Activated CD8-positive, alpha-beta memory T cell treated with anti-CD3 and anti-CD28 coated beads, Interleukin-2, amount 10 ng/mL, durations not matched to agents 7 days and 5 days (primary cell): ENCODE measurements around the gene OST4. TPM values are rescaled to one million over a fixed set of nuclear protein-coding genes. Genes with fewer than 3 reads are reported as not detected.

Source experiments
- ATAC-seq: fragments of 150-1000 bp; cut with Tn5 transposase; one replicate; pipeline ENCODE4 v1.10.0; 2021; ENCODE audit warnings: moderate library complexity
- CTCF ChIA-PET: fragments of 350-600 bp; sonication (Branson Sonifier 250); formaldehyde crosslinking; loops from one replicate; lab custom pipeline; 2021; ENCODE audit warnings: antibody characterized with exemption; lab: Charles Lee
- DNase-seq: peaks from one replicate; pipeline ENCODE4 v3.0.0-alpha.2; 2020
- H3K27ac Mint-ChIP-seq: one replicate; pipeline ENCODE4 v1.8.0; 2021; ENCODE audit warnings: mild to moderate bottlenecking, mixed read lengths
- H3K27me3 Mint-ChIP-seq: one replicate; pipeline ENCODE4 v1.8.0; 2021; ENCODE audit warnings: mixed read lengths
- H3K36me3 Mint-ChIP-seq: one replicate; pipeline ENCODE4 v1.8.0; 2021; ENCODE audit warnings: mild to moderate bottlenecking, mixed read lengths
- H3K4me1 Mint-ChIP-seq: one replicate; pipeline ENCODE4 v1.8.0; 2021; ENCODE audit warnings: mixed read lengths
- H3K4me3 Mint-ChIP-seq: one replicate; pipeline ENCODE4 v1.8.0; 2021; ENCODE audit warnings: mild to moderate bottlenecking, moderate library complexity, mixed read lengths
- H3K9me3 Mint-ChIP-seq: one replicate; pipeline ENCODE4 v1.8.0; 2022; ENCODE audit warnings: low read depth, mixed read lengths
- total RNA-seq, 2 experiments: library from RNA; stranded (reverse); gene quantifications; one replicate each; pipeline ENCODE4 v1.2.3, GENCODE V29; 2021

OST4 gene
- total RNA-seq, 2 experiments from 2014 or later: 248 to 318 TPM

DNA sequence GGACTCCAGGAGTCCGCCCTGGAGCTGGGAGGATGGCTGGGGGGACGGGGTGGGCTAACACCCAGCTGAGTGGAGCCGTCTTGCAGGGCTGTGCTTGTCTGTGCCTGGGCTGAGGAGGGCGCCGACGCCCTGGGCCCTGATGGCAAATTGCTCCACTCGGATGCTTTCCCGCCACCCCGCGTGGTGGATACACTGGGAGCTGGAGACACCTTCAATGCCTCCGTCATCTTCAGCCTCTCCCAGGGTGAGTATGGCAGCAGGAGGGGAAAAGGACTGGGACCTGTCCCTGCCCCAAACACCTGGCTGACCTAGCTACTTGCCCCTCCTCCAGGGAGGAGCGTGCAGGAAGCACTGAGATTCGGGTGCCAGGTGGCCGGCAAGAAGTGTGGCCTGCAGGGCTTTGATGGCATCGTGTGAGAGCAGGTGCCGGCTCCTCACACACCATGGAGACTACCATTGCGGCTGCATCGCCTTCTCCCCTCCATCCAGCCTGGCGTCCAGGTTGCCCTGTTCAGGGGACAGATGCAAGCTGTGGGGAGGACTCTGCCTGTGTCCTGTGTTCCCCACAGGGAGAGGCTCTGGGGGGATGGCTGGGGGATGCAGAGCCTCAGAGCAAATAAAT is 28.0 kb upstream of the OST4 start:
- CTCF ChIA-PET: interaction anchor here (0.6 to 7.8 kb wide), 16 partner anchors 9 to 271 kb away, joined by 3 to 74 read pairs (median 4); partner anchors contain the start of genes EIF2B4, KHK, SNX17 and TRIM54
- peaks cover 7% of the 10 kb centered on the region for H3K4me1 Mint-ChIP-seq
- no peak overlapping the region for H3K27ac Mint-ChIP-seq
- ATAC-seq (no peak), DNase-seq (no peak)
- no peak overlapping the region for H3K4me3 Mint-ChIP-seq
- no peaks in the 10 kb centered on the region for H3K27me3 Mint-ChIP-seq
- H3K9me3 Mint-ChIP-seq: no peaks in the 10 kb centered on the region
- H3K36me3 Mint-ChIP-seq: no peaks in the 10 kb centered on the region

DNA sequence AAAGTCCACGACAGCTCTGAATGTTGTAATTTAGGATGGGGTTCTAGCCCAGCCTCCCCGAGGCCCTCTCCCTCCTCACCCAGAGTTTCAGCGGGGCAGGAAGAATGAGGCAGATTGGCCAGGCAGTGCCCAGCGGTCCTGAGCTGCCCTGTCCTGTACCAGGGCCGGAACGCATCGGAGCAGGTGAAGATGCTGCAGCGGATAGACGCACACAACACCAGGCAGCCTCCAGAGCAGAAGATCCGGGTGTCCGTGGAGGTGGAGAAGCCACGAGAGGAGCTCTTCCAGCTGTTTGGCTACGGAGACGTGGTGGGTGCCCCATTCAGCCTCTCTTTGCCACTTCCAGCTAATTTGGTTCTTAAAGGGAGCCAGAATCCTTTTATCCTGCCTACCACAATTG is 25.9 kb upstream of the OST4 start:
- DNase-seq (no peak), ATAC-seq (no peak)
- no peaks in the 10 kb centered on the region for H3K27me3 Mint-ChIP-seq
- no peaks in the 10 kb centered on the region for H3K36me3 Mint-ChIP-seq
- CTCF ChIA-PET: interaction anchor here (1.2 to 7.8 kb wide), 7 partner anchors 10 to 208 kb away, joined by 4 to 74 read pairs (median 11); partner anchors contain the start of genes KHK and TRIM54
- H3K27ac Mint-ChIP-seq: no peak overlapping the region
- no peaks in the 10 kb centered on the region for H3K9me3 Mint-ChIP-seq
- H3K4me1 Mint-ChIP-seq: peaks cover 7% of the 10 kb centered on the region
- H3K4me3 Mint-ChIP-seq: no peak overlapping the region

DNA sequence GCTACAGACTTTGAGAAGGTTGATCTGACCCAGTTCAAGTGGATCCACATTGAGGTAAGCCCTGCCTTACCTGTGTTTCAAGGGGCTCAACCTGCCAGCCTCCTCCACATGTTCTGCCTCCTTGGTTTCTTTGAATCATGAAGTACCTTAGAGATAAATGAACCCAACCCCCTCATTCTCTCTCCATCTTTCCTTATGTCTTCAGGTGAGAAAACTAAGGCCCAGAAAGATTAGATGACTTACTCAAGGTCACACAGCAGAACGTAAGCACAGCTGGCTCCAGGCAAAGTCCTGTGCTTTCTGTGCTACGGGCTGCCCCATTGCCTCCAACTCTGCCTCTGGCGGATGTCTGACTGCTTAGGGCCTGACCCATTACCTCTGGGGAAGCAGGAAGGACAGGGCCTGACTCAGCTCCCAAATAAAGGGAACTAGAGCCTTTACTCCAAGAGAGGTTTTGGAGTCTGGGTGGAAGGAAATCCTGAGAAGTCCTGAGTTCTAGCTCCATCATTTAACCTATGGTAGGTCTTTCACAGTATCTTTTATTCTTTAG is 25.4 kb upstream of the OST4 start:
- H3K27me3 Mint-ChIP-seq: no peaks in the 10 kb centered on the region
- H3K36me3 Mint-ChIP-seq: no peaks in the 10 kb centered on the region
- CTCF ChIA-PET: interaction anchor here (1.1 to 7.8 kb wide), 9 partner anchors 8 to 208 kb away, joined by 3 to 74 read pairs (median 5); partner anchors contain the start of genes KHK and TRIM54
- peaks cover 7% of the 10 kb centered on the region for H3K4me1 Mint-ChIP-seq
- no peak overlapping the region for H3K27ac Mint-ChIP-seq
- H3K9me3 Mint-ChIP-seq: no peaks in the 10 kb centered on the region
- no peak for DNase-seq
- H3K4me3 Mint-ChIP-seq: no peak overlapping the region
- ATAC-seq: no peak

DNA sequence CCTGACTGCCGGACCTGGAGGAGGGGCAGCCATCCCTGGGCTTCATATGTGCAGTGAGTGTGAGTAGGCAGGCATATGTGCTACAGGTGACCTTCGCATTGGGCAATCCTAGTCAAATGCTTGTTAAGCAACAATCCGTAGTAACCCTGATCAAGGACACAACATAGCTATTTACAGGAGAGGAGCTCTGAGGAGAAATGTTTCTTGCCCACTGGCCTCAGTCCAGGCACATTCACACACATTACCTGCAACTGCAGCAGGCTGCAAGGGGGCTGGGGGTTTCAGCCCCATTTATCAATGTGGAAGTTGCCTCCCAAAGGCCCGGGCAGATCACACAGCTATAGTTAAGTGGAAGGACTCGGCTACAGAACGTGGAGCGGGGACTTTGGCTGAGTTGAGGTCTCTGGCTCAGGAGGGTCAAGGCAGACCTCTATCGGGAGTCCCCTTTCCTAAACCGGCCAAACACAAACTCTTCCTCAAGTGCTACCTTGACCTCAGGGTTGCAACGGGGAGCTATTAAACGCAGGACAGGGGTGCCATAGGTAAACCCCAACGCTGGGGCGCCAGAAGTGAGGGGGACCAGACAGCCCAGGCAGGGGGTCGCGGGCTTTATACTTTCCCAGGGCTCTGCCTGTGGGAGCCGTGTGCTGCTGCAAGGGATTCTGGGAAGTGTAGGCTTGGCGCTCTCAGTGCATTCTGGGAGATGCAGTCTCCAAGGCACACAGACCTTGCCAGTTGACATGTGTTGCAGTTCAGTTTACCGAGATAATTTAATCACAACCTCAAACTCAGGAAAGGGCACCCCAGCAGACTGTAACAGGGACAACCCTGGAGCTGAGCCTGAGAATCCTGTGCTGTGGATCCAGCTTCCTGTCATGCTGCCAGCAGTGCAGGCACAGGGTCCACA is 24.5 kb upstream of the OST4 start:
- ATAC-seq (peak; percentile 88), DNase-seq (peak; percentile 65)
- H3K27me3 Mint-ChIP-seq: no peaks in the 10 kb centered on the region
- no peaks in the 10 kb centered on the region for H3K36me3 Mint-ChIP-seq
- H3K4me1 Mint-ChIP-seq: peaks cover 7% of the 10 kb centered on the region
- no peaks in the 10 kb centered on the region for H3K9me3 Mint-ChIP-seq
- CTCF ChIA-PET: interaction anchor here (1.0 to 7.8 kb wide), 11 partner anchors 9 to 209 kb away, joined by 3 to 74 read pairs (median 4); partner anchors contain the start of genes KHK and TRIM54
- H3K27ac Mint-ChIP-seq: no peak overlapping the region
- H3K4me3 Mint-ChIP-seq: no peak overlapping the region

DNA sequence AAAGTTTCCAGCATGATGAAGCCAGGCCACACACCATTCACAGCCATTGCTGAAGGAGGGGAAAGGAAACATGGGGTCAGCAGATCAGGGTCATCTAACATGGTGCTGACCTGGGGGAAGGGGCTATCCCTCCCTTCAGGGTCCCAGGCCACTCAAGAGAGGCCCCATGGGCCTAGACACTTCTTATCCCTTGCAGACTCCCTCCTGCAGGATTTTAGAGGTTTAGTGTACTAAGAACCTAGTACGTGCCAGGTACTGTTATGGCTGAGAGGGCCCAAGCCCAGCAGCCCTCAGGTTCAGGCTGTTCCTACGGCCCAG is 23.9 kb upstream of the OST4 start:
- no peaks in the 10 kb centered on the region for H3K9me3 Mint-ChIP-seq
- peaks cover 7% of the 10 kb centered on the region for H3K4me1 Mint-ChIP-seq
- ATAC-seq (no peak), DNase-seq (no peak)
- no peaks in the 10 kb centered on the region for H3K36me3 Mint-ChIP-seq
- CTCF ChIA-PET: interaction anchor here (1.0 to 7.8 kb wide), 6 partner anchors 8 to 208 kb away, joined by 3 to 74 read pairs (median 11); partner anchors contain the start of genes KHK and TRIM54
- H3K27me3 Mint-ChIP-seq: no peaks in the 10 kb centered on the region
- no peak overlapping the region for H3K27ac Mint-ChIP-seq
- H3K4me3 Mint-ChIP-seq: no peak overlapping the region

DNA sequence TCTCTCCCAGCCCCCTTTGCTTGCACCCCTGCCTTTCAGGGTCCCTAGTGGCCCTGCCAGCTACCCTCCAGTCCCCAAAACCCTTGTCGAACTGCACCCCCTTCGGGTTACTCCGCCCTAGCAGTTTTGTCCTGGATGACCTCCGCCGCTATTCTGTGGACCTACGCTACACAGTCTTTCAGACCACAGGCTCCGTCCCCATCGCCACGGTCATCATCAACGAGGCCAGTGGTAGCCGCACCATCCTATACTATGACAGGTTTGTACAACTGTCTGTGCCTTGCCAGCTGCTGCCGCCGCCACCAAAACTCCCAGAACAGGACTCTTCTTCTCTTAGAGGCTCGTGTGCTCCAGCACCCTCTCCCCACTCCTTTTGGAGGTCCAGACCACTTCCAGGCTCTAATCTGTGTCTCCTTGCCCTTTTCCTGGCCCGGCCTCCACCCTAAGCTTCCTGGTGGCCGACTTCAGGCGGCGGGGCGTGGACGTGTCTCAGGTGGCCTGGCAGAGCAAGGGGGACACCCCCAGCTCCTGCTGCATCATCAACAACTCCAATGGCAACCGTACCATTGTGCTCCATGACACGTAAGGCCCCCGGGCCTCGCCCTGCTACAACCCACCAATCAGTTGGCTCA is 23.0 kb upstream of the OST4 start:
- no peaks in the 10 kb centered on the region for H3K36me3 Mint-ChIP-seq
- H3K27ac Mint-ChIP-seq: no peak overlapping the region
- CTCF ChIA-PET: no interaction called here
- H3K27me3 Mint-ChIP-seq: no peaks in the 10 kb centered on the region
- H3K9me3 Mint-ChIP-seq: no peaks in the 10 kb centered on the region
- DNase-seq (no peak), ATAC-seq (no peak)
- H3K4me3 Mint-ChIP-seq: no peak overlapping the region
- peaks cover 10% of the 10 kb centered on the region for H3K4me1 Mint-ChIP-seq

DNA sequence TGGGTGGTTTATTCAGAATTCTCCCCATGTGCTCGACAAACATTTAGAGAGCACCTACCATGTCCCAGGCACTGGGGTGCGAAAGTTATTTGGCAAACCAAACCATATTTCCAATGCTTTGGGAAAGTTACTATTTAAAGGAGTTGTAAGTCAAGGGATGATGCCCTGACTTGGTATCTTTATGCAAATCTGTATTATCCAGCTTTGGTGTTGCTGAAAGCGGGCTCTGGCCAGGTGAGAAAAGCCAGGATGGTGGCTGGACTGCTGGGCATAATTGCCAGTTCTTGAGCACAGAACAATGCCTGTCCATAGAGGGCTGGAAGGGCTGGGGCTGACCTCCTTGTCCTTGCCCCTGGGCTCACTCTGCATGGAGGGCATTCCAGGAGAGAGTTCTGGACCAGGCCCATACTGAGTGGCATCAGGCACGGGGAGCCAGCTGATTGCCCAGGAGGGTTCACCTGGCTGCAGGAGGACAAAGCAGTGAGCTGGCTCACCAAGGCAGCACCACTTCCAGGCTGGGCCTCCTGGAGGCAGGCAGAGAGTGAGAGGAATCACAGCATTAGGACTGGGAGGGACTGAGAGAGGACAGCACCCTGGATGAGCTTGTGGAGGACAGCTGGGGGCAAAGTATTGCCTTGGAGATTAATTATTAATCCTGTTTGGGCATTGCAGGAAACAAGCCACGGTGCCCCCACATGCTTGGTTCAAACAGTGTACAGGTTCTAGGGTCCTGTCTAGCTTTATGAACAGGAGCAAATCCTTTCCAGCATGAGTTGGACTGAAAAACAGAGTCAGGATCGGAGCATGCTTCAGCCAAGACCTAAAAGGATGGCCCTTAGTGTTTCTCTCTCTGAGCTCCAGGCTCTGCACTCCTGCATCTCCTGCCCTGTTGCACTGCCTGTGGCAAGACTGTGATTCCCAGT is 22.2 kb upstream of the OST4 start:
- H3K9me3 Mint-ChIP-seq: no peaks in the 10 kb centered on the region
- DNase-seq (no peak), ATAC-seq (no peak)
- no peaks in the 10 kb centered on the region for H3K36me3 Mint-ChIP-seq
- H3K27ac Mint-ChIP-seq: no peak overlapping the region
- no peak overlapping the region for H3K4me3 Mint-ChIP-seq
- CTCF ChIA-PET: no interaction called here
- peaks cover 10% of the 10 kb centered on the region for H3K4me1 Mint-ChIP-seq
- H3K27me3 Mint-ChIP-seq: no peaks in the 10 kb centered on the region

DNA sequence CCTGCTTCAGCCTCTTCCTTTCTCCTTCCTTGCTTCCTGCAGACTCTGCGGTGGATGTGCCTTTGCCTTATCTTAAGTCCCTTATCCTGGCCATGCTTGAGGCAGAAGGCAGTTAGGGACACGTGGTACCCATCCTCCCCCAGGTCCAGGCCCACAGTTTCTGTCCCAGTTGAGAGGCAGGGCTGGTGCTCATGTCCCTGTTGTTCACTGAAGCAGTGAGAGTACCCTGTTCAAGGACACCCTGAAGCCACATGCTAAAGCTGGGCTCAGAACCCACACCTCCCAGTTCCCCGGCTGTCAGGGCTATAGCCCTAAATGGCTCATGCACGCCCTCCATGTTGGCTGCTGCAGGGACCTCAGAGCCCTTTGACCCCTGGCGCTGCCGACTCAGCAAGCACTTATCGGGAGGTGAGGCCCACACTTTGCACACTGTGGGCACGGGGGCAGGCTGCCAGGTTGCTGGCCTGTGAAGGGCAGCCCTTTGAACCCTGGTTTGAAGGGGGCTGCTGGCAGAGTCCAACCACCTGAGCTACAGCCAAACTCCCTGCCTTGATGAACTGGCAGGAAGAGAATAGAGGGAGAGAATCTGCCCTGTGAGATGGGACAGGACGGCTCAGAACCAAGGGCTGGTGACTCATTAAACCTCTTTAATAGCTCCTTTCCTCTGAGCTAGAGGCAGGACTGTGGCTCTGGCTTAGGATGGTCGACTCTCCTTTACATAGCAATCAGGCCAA is 21.4 kb upstream of the OST4 start:
- CTCF ChIA-PET: no interaction called here
- ATAC-seq (no peak), DNase-seq (no peak)
- H3K36me3 Mint-ChIP-seq: no peaks in the 10 kb centered on the region
- no peak overlapping the region for H3K27ac Mint-ChIP-seq
- H3K9me3 Mint-ChIP-seq: no peaks in the 10 kb centered on the region
- H3K4me3 Mint-ChIP-seq: no peak overlapping the region
- peaks cover 10% of the 10 kb centered on the region for H3K4me1 Mint-ChIP-seq
- H3K27me3 Mint-ChIP-seq: no peaks in the 10 kb centered on the region

DNA sequence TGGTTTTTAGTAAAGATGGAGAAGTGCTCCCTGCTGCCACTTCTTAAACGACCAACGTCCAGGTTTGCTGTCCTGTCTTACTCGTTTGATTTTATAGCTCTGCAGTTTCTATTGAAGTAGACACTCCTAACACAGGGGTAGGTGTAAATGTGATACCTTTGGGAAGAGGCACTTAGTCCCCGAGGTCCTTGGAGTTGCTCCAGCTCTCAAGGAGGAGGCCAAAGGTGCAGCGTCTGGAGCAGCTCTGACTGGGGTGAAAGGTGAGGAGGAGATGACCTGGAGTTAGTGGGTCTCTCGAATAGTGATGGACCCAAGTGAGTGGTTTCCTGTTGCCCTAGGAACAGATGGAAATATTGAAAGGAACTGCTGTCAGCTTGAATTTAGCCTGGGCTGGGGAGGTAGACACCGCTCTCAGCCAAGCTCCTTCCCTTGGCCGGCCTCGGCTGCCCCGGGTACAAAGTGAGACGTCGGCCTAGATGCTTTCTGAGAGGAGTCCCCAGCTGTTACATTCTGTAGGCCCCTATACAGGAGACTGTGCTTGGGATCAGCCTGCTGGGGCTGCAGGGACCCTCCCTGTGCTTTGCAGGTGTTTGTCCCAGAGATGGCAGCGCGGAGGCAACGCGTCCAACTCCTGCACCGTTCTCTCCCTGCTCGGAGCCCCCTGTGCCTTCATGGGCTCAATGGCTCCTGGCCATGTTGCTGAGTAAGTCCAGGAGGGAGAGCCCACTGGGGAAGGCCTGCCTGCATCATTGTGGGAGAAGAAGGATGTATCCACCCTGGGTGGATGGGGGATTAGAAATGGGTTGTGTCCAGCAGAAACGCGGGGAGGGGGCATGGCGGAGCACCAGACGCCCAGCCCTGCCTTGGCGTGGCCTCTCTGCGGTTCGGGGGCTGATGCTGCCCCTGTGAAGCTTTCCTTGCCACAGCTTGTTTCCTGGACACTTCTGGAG is 20.6 kb upstream of the OST4 start:
- Mint-ChIP-seq H3K4me1 (peaks cover 18% of the 10 kb centered on the region), H3K36me3 (no peaks in the 10 kb centered on the region), H3K27me3 (no peaks in the 10 kb centered on the region), H3K4me3 (no peak overlapping the region), H3K9me3 (no peaks in the 10 kb centered on the region), H3K27ac (no peak overlapping the region)
- ATAC-seq: no peak
- DNase-seq: no peak
- CTCF ChIA-PET: interaction anchor here (0.6 to 1.0 kb wide), 2 partner anchors 113 to 130 kb away, joined by 3 to 4 read pairs; no protein-coding TSS in a partner anchor

DNA sequence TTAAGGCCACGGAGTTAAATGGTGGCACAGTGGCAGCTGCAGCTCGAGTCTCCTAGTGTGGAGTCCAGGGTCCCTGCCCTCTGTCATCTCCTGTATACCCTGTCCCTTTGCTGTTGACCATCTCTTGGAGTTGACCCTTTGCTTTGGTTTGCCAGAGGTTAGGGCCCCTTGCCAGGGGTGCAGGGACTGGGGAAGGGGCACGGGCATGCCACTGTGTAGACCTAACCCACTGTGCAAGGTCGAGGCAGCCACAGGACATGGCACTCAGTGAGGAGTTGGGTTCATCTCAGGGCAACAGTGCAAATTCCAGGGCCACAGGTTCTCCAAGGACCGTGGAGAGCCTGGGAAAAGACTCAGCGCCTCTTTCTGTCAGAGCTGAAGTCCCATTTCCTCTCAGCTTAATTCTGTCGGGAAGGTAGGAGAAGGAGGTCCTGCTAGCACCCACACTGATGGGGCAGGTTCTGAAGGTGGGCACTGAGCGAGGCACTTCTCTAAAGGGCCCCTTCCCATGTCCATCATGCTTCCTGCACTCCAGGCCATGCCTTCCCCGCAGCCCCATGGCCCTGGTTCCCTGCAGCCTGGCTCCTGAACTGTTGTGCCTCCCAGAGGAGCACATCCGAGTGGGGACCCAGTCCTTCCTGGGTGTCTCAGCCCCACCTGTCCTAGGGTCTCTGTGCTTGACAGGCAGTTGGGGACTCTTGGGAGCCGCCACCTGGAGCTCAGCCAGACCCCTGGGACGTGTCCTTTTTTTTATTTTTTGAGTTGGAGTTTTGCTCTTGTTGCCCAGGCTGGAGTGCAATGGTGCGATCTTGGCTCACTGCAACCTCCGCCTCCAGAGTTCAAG is 17.9 kb upstream of the OST4 start:
- no peak for DNase-seq
- no peaks in the 10 kb centered on the region for H3K36me3 Mint-ChIP-seq
- no peak overlapping the region for H3K27ac Mint-ChIP-seq

More for the DNA sequence above, 17.9 kb upstream of the OST4 start:
- no peak for ATAC-seq
- Mint-ChIP-seq H3K4me3 (no peak overlapping the region), H3K9me3 (no peaks in the 10 kb centered on the region), H3K4me1 (peaks cover 19% of the 10 kb centered on the region), H3K27me3 (no peaks in the 10 kb centered on the region)
- CTCF ChIA-PET: interaction anchor here (0.7 to 5.6 kb wide), 5 partner anchors 10 to 191 kb away, joined by 3 to 37 read pairs (median 9); partner anchors contain the start of gene PREB
